ENCODE results near the gene FBRSL1.
"Not testable (repeated sequence)": the region's sequence is repeated elsewhere in the genome, so short reads cannot be mapped to it uniquely, and the experiment has no call there.

Gene FBRSL1

DNA sequence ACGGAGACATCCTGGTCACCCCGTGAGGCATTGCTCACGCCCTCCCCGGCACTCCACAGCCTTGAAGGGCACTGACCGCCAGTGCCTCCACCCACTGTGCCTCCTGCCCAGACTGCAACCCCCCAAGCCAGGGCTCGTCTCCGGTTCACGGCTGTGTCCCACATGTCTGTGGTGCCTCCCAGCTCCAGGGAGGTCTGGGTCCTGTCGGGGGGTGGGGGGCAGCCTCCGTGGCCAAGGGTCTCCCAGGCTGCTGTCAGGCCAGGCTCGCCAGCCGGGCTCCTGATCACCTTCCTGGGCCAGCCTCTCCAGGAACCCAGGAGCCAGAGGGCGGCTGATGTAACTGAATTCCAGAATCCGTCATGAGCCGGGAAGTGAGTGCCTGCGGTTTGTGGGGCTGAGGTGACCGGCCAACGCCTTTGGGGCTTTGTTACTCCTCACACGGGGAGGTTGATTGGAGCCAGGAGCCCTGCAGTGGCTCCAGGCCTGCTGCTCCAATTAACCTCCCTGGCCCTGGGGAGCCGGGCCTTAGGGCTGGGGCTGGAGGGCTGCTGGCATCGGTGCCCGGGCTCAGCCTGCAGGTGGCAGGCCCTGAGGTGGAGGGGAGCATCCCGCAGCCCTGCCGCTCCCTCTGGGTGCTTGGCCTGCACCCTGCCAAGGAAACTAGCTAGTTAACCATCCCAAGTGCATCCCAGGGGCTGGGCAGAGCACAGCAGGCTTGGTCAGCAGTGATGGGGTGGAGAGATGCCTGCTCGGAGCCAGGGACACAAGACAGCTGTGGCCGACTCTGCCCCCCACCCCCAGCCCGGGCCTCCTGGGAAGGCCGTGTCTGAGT lies 36.4 kb upstream of the FBRSL1 start:
- DNase-seq (ENCODE audit: low read depth) = no peak

- no peak for DNase-seq (ENCODE audit: low read depth)
These were observed 35.6 kb upstream of the FBRSL1 start for GRCh38 chr12:132454193-132454932.

DNA sequence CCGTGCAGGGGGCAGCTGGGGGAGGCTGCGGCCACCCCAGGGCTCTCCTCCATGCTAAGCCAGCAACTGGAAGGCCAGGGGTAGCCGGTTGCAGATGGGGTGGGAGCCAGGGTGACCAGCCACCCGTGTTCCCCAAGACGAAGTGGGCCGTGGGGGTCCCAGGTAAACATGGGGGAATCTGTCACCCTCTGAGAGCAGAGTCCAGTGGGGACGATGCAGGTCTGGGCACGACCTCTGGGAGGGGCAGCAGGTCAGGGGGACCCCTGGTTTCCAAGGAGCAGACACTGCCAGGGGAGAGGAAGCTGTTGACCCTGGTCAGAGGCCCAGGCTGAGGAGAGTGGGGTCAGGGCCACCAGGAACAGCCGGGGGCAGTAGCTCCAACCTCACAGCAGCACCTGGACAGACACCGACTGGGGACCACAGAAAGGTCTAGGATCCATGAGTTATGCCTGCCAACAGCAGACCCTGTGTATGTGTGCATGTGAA lies 35.0 kb upstream of the FBRSL1 start:
- no peak for DNase-seq (ENCODE audit: low read depth)

- no peak for DNase-seq (ENCODE audit: low read depth)
These were observed 34.4 kb upstream of the FBRSL1 start for GRCh38 chr12:132455565-132455964.

DNA sequence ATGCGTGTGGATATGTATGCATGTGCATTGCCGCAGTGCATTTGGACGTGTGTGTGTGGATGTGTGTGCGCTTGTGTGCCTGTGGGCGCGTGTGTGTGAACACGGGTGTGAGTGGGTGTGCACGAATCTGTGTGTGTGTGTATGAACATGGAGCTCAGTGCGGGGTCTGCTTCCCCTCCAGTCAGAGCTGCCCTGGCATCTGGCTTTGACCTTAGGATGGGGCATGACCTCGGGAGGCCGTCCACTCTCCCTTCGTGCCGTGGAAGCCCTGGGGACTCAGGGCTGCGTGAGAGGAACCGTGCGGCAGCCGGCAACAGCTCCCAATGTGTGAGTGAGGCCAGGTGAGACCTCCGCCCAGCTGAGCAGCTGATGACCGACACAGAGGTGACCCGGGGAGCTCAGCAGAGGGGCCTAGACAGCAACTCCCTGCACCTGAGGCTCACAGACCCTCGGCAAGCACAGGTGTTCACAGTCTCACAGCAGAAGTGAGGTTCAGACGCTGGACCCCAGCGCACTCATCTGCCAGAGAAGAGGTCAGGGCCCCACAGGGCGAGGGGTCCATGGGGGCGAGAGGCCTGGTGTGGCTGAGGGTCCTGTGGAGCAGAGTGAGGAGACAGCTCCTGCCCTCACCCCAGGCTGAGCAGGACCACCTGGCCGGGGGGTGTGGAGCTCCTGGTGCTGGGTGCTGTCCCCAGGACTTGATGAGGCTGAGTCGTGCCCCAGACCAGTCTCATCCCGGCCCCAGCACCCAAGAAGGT lies 33.6 kb upstream of the FBRSL1 start:
- no peak for DNase-seq (ENCODE audit: low read depth)

DNA sequence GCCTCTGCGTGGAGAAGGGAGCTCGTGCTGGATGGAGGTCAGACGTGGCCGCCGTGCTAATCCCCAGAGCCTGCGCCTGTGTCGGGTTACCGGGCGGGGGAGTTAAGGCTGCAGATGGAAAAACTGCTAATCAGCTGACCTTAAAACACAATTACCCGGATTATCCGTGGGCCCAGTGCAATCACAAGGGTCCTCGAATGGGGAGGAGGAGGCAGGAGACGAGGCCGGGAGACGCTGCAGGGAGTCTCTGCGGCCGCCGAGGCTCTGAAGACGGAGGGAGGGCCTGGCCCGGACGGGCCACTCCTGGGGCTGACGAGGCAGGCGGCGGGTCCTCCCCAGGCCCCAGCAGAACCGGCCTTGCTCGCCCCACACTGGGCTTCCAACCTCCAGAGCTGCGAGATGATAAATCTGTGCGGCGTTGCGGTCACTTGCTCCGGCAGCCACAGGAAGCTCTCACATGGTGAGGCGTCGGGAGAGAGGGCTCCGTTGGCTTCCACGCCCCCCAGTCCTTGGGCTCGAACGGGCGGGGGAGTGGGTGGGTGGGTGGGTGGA lies 32.9 kb upstream of the FBRSL1 start:
- no peak for DNase-seq (ENCODE audit: low read depth)

DNA sequence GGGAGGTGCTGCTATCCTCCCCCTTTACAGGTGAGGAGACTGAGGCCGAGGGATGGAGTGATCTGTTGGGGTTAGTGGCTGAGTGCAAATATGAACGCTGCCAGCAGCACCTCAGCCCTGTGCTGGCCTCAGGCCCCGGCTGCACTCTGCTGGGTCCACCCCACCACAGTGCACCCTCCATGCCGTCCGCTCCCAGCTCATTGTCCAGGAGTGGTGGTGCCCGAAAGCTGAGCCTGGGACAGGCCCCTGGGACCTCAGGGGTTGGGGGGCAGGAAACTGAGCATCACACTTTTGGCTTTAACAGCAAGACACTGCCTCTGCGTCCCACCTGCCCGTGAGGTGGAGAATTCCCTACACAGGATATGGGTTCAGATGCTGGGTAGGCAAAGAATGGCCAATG lies 31.5 kb upstream of the FBRSL1 start:
- DNase-seq (ENCODE audit: low read depth) = no peak

- DNase-seq (ENCODE audit: low read depth) = no peak
These were observed 30.9 kb upstream of the FBRSL1 start for GRCh38 chr12:132458846-132459641.

- no peak for DNase-seq (ENCODE audit: low read depth)
These were observed 29.4 kb upstream of the FBRSL1 start for GRCh38 chr12:132460571-132460970.

DNA sequence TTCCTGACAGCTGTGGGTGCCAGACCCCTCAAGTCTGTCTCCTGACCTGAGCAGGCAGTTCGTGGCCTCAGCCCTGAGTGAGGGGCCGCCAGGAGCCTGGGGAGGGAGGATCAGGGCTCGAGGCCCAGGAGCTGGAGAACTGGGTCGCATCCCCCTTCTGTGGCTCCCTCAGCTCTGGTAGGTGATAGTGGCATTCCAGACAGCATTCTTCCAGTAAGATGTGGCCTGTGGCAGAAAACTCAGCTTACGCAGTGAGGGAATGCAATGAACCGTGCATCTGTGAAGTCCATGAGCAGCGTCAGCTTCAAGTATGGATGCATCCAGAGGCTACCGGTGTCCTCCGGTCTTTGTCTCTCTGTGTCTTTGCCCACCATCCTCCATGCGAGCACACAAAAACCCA lies 28.4 kb upstream of the FBRSL1 start:
- no peak for DNase-seq (ENCODE audit: low read depth)

- DNase-seq (ENCODE audit: low read depth) = no peak
These were observed 27.2 kb upstream of the FBRSL1 start for GRCh38 chr12:132462788-132463187.

GRCh38 chr12:132463284-132463924 lies 26.5 kb upstream of the FBRSL1 start:
- DNase-seq (ENCODE audit: low read depth) = not testable (repeated sequence)

DNA sequence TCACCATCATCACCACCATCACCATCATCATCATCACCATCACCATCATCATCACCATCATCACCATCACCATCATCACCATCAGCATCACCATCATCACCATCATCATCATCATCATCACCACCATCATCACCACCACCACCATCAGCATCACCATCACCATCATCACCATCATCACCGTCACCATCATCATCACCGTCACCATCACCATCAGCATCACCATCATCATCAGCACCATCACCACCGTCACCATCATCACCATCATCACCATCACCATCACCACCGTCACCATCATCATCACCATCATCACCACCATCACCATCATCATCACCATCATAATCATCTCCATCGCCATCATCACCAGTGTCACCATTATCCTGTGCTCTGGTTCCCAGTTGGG lies 25.6 kb upstream of the FBRSL1 start:
- not testable (repeated sequence) for DNase-seq (ENCODE audit: low read depth)

GRCh38 chr12:132464820-132465219 lies 25.1 kb upstream of the FBRSL1 start:
- DNase-seq (ENCODE audit: low read depth) = no peak

- no peak for DNase-seq (ENCODE audit: low read depth)
These were observed 24.4 kb upstream of the FBRSL1 start for GRCh38 chr12:132465269-132466190.

DNA sequence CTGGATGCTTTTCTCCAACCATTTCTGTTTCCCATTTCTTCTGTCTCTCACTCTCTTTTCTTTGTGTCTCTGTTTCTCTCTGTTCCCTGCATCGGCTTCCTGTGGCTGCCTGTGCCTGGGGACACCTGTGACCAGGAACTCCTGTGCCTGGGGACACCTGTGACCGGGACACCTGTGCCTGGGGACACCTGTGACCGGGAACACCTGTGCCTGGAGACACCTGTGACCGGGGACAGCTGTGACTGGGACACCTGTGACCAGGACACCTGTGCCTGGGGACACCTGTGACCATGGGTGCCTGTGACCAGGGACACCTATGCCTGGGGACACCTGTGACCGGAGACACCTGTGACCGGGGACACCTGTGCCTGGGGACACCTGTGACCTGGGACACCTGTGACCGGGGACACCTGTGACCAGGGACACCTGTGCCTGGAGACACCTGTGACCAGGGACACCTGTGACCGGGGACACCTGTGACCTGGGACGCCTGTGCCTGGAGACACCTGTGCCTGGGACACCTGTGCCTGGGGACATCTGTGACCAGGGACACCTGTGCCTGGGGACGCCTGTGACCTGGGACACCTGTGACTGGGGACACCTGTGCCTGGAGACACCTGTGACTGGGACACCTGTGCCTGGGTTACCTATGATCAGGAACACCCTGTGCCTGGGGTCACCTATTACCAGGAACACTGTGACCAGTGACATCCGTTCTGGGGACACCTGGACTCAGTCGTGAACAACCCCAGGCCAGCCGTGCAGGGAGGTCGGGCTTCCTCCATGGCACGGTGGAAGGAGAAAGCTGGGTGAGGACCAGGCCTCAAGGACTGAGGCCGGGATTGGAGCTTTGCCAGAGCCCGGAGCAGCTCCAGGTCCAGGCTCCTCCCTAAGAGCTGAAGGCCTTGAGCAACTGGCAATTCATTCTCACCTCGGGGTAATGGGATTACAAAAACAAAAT lies 23.4 kb upstream of the FBRSL1 start:
- no peak for DNase-seq (ENCODE audit: low read depth)

GRCh38 chr12:132467511-132467910 lies 22.4 kb upstream of the FBRSL1 start:
- no peak for DNase-seq (ENCODE audit: low read depth)

DNA sequence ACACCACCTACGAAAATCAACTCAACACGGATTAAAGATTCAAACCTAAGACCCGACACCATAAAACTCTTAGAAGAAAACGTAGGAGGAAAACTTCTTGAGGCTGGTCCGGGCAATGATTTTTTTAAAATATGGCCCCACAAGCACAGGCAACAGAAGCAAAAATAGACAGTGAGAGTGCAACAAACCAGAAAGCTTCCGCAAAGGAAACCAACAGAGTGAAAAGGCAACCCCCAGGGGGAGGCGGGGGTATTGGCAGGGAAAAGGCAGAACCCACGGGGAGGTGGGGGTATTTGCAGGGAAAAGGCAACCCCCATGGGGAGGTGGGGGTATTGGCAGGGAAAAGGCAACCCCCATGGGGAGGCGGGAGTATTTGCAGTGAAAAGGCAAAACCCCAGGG lies 20.5 kb upstream of the FBRSL1 start:
- DNase-seq (ENCODE audit: low read depth) = no peak

GRCh38 chr12:132470397-132470796 lies 19.6 kb upstream of the FBRSL1 start:
- DNase-seq (ENCODE audit: low read depth) = no peak
